Posterior vena cava (tissue), 2 donors: ENCODE data around the gene ZNF605. TPM values are rescaled to one million over a fixed set of nuclear protein-coding genes. Genes with fewer than 3 reads are reported as not detected.

Source experiments
- DNase-seq: peaks from one replicate; pipeline ENCODE4 v3.0.0-alpha.2; 2020; ENCODE audit warnings: low spot score
- intact Hi-C, 2 donors: fragments of 100-400 bp; cut with DNase I; formaldehyde crosslinking; loops; one replicate each; pipeline versions ENCODE4 v1.14.1 to v1.14.2; 2022 to 2023
- total RNA-seq, 2 donors: library from RNA; stranded (reverse); fragmentation: NEBNext Ultra II Directional; extraction: Animal tissue kit (Norgen Biotek cat#: 25700); gene quantifications; one replicate each; pipeline ENCODE4 v1.2.1, GENCODE V29; 2021
- donor health status: DM: yes; HTN: yes; CAD: no.
- donor health status: DM: yes; HTN: yes; CAD: no.

Gene ZNF605
- total RNA-seq, 2 donors from 2014 or later, result 10.2 to 12.2 TPM

GRCh38 chr12:132869551-132869950, 86.6 kb downstream of the ZNF605 start:
- intact Hi-C loops, result no loop called here
- DNase-seq, result no peak

Other genes with a start within 250 kb of the ZNF605 start
- gene PGAM5, start 245.5 kb downstream of the ZNF605 start, total RNA-seq, result 10 to 100 TPM; 20.0 to 24.2 TPM
- gene ANKLE2, start 194.5 kb downstream of the ZNF605 start, total RNA-seq, result 10 to 100 TPM; 36.6 to 43.5 TPM
- gene GOLGA3, start 127.4 kb downstream of the ZNF605 start, total RNA-seq, result 100 to 1,000 TPM in 1 of 2 donors, 10 to 100 TPM in 1; 66.6 to 102 TPM
- 10 to 100 TPM; 36.9 to 38.5 TPM for gene CHFR, start 68.7 kb downstream of the ZNF605 start, total RNA-seq
- 10 to 100 TPM in 1 of 2 donors, 1 to 10 TPM in 1; 8.6 to 10.2 TPM for gene ZNF26, start 30.1 kb upstream of the ZNF605 start, total RNA-seq
- gene ZNF84, start 81.2 kb upstream of the ZNF605 start, total RNA-seq, result 10 to 100 TPM; 21.7 to 22.4 TPM
- gene ZNF140, start 124.6 kb upstream of the ZNF605 start, total RNA-seq, result 10 to 100 TPM; 11.2 to 13.4 TPM
- 1 to 10 TPM; 2.5 to 2.8 TPM for gene ZNF891, start 174.0 kb upstream of the ZNF605 start, total RNA-seq
- 10 to 100 TPM in 1 of 2 donors, 1 to 10 TPM in 1; 9.2 to 10.5 TPM for gene ZNF10, start 174.3 kb upstream of the ZNF605 start, total RNA-seq
- 10 to 100 TPM; 19.0 to 20.4 TPM for gene ZNF268, start 225.2 kb upstream of the ZNF605 start, total RNA-seq